ENCODE measurements around the gene CREB5. TPM values are rescaled to one million over a fixed set of nuclear protein-coding genes. Genes with fewer than 3 reads are reported as not detected.

CREB5 gene
- total and polyA plus RNA-seq, 9 donors: 0.71 to 15.0 (median 2.7) TPM

DNA sequence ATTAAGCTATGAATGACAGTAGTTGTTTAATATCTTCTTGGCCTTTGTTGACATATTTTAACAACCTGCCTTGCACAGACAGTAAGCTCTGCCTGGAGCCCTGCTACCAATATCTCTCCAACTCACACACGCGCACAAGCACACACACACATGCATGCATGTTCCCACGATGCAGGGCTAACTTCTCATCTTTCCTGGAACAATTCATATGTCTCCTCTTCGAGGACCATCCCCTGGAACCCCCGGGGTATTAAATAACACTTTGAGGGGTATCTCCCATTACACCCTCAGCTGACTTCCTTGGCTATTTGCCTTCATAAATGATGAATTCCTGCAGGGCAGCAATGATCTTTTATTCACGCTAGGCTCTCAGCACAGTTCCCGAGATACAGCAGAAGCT lies 287.8 kb downstream of the CREB5 start:
- Histone ChIP-seq H3K27ac (no peak overlapping the region), H3K36me3 (no peaks in the 10 kb centered on the region), H3K4me1 (ENCODE audit: insufficient read depth) (no peaks in the 10 kb centered on the region), H3K4me3 (no peak overlapping the region), H3K27me3 (no peaks in the 10 kb centered on the region), H3K9me3 (no peaks in the 10 kb centered on the region)
- WGBS, 3 donors: 59 to 84% (median 77%) methylated on average over 7 of the region's 7 CpGs
- TF ChIP-seq, protein P1, sequence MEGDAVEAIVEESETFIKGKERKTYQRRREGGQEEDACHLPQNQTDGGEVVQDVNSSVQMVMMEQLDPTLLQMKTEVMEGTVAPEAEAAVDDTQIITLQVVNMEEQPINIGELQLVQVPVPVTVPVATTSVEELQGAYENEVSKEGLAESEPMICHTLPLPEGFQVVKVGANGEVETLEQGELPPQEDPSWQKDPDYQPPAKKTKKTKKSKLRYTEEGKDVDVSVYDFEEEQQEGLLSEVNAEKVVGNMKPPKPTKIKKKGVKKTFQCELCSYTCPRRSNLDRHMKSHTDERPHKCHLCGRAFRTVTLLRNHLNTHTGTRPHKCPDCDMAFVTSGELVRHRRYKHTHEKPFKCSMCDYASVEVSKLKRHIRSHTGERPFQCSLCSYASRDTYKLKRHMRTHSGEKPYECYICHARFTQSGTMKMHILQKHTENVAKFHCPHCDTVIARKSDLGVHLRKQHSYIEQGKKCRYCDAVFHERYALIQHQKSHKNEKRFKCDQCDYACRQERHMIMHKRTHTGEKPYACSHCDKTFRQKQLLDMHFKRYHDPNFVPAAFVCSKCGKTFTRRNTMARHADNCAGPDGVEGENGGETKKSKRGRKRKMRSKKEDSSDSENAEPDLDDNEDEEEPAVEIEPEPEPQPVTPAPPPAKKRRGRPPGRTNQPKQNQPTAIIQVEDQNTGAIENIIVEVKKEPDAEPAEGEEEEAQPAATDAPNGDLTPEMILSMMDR (IDR thresholded peaks at IDR 0.05): no peak
- no peak for TF ChIP-seq POLR2A (IDR thresholded peaks at IDR 0.05)
- no peak for TF ChIP-seq EP300 (IDR thresholded peaks at IDR 0.05)
- intact Hi-C loops (cut with DNase I): no loop called here
- no peak for DNase-seq

GRCh38 chr7:28700790-28701203 lies 288.5 kb downstream of the CREB5 start:
- H3K4me3 ChIP-seq: no peak overlapping the region
- intact Hi-C loops (cut with DNase I): no loop called here
- H3K4me1 ChIP-seq (ENCODE audit: insufficient read depth): no peaks in the 10 kb centered on the region
- H3K36me3 ChIP-seq: no peaks in the 10 kb centered on the region
- H3K9me3 ChIP-seq: no peaks in the 10 kb centered on the region
- H3K27me3 ChIP-seq: no peaks in the 10 kb centered on the region
- TF ChIP-seq EP300 (IDR thresholded peaks at IDR 0.05) (no peak), POLR2A (IDR thresholded peaks at IDR 0.05) (no peak)
- TF ChIP-seq, protein P1 (IDR thresholded peaks at IDR 0.05): no peak
- 69 to 82% (median 80%) methylated on average over 3 of the region's 3 CpGs for WGBS, 3 donors
- H3K27ac ChIP-seq: no peak overlapping the region
- DNase-seq: no peak

DNA sequence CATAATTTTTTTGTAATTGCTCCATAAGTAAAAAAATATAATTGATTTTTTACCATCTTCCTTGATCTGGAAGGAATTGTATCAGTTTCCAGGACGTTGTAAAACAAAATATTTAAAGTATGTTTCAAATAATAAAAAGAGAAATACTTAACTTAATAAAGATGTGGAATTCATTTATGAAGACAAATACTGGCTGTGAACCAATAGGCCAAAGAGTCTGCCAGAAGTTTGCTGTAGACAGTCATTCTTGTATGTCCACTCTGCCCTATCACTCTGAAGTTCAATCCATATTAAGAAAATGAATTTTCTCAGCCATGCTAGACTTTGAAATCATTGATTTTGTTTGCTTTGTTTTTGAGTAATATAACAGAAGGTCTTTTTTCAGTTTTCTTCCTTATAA lies 289.4 kb downstream of the CREB5 start:
- Histone ChIP-seq H3K9me3 (no peaks in the 10 kb centered on the region), H3K4me3 (no peak overlapping the region), H3K36me3 (no peaks in the 10 kb centered on the region), H3K27ac (no peak overlapping the region), H3K4me1 (ENCODE audit: insufficient read depth) (no peaks in the 10 kb centered on the region), H3K27me3 (no peaks in the 10 kb centered on the region)
- WGBS, 3 donors: 14 to 27% (median 17%) methylated on average over 1 of the region's 1 CpG
- DNase-seq: no peak
- TF ChIP-seq, protein P1 (IDR thresholded peaks at IDR 0.05): no peak
- TF ChIP-seq POLR2A (IDR thresholded peaks at IDR 0.05) (no peak), EP300 (IDR thresholded peaks at IDR 0.05) (no peak)
- intact Hi-C loops (cut with DNase I): no loop called here

DNA sequence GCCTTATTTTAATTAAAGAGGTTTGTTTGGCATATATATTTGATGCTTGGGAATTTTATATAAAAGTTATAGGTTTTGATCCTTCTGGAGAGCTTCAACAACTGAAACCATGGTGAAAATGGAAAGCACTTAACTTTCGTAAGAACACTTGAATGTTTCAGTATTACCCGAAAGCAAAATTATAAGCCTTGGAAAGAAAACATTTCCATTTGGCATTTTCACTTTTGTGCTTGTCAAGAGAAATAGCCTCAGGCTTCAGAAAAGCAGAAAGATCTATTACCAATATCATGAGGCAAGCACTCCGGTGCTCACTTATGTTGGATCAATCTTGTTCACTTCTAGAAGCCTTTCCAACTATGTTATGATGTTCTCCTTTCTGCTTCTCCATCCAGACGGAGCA lies 289.9 kb downstream of the CREB5 start:
- no peak for DNase-seq
- WGBS, 3 donors: 85 to 93% (median 85%) methylated on average over 4 of the region's 4 CpGs
- no peak overlapping the region for H3K27ac ChIP-seq
- H3K27me3 ChIP-seq: no peaks in the 10 kb centered on the region
- H3K4me1 ChIP-seq (ENCODE audit: insufficient read depth): no peaks in the 10 kb centered on the region
- no peak overlapping the region for H3K4me3 ChIP-seq
- no peaks in the 10 kb centered on the region for H3K9me3 ChIP-seq
- intact Hi-C loops (cut with DNase I): no loop called here
- TF ChIP-seq, protein P1 (IDR thresholded peaks at IDR 0.05): no peak
- no peak for TF ChIP-seq EP300 (IDR thresholded peaks at IDR 0.05)
- no peaks in the 10 kb centered on the region for H3K36me3 ChIP-seq

All from ovary (tissue), 9 donors.